H54 (cell line): Measurements from ENCODE around the gene PABPN1.
A peak's percentile ranks its signal among the peaks of the same experiment; 100 is the strongest.

Source experiments
- DNase-seq: peaks from one replicate; pipeline ENCODE4 v3.0.0; 2011; ENCODE audit warnings: low spot score, mixed read lengths; ENCODE audit not compliant: insufficient read length
- FAIRE-seq: peaks from 3 replicates; lab custom pipeline; 2011; peaks lifted over from hg19 to GRCh38; lab: Jason Lieb, UNC
- POLR2A ChIP-seq: IDR thresholded peaks from 2 replicates; pipeline ENCODE4 v1.6.1; 2011; ENCODE audit warnings: low read depth, mild to moderate bottlenecking, low read length

The PABPN1 gene

DNA sequence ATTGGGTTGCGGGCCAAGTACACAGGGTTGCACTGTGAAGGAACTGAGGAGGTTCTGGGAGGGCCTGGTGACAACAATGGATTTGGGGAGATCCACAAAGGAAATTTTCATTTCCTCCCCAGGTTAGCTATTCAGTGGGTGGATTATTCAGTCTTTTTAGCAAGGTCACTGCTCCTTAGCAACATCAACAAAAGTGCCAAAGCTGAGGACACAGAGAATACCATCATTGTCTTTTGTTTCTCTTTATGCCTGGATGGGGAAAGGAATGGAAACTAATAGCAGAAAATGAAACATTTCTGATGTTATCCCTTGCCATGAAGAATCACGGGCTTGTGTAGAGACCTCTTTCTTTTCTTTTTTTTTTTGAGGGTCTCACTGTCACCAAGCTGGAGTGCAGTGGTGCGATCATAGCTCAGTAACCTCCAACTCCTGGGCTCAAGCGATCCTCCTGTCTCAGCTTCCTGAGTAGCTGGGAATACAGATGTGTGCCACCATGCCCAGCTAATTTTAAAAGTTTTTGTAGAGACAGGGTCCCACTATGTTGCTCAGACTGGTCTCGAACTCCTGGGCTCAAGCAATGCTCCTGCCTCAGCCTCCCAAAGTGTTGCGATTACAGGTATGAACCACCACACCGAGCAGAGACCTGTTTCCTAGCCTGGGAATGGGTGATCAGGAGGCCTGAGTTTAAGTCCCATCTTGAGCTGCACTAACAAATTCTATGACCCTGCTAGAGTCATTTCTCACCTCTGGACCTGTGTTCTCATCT lies 25.1 kb upstream of the PABPN1 start:
- DNase-seq = no peak
- FAIRE-seq = no peak
- TF ChIP-seq POLR2A = no peak

DNA sequence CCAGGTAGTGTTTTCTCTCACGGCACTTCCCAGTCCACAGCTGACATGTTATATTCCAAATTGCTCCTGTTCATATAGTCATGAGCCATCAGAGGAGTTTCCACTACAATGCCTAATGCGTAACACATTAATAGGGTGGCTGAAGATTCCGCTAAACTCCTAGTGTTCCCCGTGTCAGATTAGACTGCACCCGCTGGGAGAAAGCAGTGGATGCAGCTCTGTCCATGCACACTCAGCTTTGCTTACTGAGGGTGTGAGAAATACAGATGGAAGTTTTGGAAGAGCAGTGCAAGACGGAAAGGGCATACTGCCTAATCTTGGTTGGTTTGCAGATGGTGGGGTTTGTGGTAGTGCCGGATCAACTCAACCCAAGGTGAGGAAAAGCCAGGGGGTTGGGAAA lies 24.2 kb upstream of the PABPN1 start:
- FAIRE-seq = no peak

DNA sequence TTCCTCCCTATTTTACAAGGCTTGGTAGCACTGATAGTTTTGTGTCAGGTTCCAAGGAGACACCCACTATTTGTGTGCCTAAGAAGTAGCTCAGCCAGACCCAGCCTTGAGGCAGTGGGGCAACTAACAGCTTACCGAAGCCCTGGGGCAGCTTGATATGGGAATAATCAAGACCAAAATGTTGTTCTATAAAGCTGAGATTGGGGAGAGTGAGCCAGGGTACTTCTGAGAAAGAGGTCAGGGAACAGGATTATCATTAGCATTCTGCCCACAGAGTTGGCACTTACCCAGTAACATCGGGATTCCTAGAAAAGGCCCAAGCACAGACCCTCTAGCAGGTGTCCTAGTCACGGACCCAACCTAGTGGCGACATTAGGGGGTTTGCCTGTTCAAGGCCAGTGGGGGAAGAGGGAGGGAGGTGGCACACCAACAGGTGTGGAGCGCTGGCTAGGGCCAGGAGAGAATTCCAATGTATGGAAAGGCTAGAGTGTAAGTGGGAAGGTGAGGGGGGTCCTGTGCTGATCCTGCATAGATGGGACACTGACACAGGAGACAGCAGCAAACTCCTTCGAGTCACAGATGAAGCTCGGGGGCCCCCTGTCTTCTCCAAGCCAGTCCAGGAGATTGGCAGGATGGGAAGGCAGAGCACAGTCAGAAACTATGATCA lies 23.5 kb upstream of the PABPN1 start:
- DNase-seq (no peak), FAIRE-seq (no peak)
- TF ChIP-seq POLR2A = no peak

More for the DNA sequence above, 24.2 kb upstream of the PABPN1 start:
- no peak for TF ChIP-seq POLR2A
- no peak for DNase-seq

DNA sequence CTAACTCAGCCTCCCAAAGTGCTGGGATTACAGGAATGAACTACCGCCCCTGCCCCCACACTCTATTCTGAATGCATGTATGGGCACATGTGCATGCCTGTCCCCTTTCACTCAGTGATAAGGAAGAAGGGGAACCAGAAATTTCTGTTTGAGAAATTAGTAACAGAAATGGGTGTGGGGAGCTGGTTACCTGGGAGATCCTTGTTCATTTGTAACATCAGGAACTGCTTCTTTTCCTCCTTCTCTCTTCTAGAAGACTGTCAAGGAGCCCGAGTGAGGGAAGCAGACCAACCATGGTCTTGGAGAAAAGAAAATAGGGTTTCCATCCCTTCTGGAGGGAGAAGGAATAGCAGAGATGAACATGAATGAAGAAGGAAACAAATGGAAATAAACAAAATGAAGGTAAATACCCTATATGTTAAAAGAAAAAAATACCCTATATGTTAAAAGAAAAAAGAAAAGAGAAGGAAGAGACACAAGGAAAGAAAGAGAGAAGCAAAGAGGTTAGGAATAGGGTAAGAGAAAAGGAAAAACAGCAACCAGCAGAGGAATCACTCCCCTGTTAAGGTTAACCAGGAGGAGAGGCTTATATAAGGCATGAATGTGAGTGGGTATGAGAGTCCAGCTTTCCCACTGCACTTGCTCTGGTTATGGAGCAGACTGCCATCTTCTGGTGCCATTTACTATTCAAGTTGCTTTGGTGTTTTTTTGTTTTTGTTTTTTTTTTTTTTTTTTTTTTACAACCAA lies 21.9 kb upstream of the PABPN1 start:
- DNase-seq (no peak), FAIRE-seq (no peak)
- no peak for TF ChIP-seq POLR2A

DNA sequence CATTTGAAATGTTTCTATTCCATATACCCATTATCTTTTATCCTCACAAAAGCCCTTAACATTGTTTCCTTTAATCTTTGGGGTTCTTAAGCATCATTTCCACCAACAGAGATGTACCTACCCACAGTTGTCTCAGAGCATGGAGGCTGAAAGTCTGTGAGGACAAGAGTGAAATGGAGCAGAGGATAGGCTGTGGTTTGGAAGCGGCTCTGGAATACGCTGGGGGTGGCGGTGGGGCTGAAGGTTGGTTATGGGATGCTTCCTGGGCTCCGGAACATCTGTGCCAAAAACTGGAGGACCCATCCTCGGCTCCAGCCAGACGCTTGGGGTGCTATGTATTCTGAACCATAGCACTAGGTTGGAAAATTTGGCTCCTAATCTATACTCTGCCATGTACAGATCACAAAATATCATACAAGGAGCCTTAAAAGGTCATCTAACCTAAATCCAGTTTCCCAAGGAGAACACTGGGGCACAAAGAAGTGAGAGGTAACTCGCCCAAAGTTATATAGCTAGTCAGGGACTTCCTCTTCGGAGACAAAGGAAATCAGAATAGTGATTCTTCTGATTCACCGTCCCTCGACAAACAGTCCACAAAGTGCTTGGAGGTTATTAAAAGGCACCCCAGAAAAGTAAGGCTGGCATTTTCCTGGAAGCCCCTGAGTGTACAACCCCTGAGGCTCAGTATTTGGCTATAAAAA lies 21.1 kb upstream of the PABPN1 start:
- no peak for TF ChIP-seq POLR2A
- FAIRE-seq = no peak
- no peak for DNase-seq

DNA sequence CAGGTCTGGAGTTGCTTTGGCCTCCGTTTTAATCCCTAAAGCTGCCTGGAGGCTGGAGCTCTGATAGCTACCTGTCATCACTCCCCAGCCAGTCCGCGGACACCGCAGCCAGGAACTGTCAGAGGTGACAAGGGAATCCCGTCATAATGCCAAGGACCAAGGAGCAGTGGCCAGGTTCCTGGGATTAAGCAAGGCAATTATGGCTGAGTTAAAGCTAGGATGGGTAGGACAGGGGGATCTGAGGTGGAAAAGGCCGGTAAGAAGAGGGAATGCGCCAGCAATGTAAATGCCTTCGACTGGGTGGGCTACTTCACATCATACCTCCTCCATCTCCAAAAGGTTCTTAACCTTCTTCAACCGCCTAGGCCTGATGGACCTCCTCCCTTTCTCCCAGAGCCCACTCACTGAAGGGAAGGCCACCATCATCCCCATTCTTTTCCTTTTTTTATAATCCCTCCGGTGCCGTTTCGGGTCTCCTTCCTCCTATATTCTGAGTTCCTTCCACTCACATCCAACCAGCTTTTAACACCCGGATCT lies 20.5 kb upstream of the PABPN1 start:
- no peak for TF ChIP-seq POLR2A
- DNase-seq (peak; percentile 26), FAIRE-seq (no peak)

DNA sequence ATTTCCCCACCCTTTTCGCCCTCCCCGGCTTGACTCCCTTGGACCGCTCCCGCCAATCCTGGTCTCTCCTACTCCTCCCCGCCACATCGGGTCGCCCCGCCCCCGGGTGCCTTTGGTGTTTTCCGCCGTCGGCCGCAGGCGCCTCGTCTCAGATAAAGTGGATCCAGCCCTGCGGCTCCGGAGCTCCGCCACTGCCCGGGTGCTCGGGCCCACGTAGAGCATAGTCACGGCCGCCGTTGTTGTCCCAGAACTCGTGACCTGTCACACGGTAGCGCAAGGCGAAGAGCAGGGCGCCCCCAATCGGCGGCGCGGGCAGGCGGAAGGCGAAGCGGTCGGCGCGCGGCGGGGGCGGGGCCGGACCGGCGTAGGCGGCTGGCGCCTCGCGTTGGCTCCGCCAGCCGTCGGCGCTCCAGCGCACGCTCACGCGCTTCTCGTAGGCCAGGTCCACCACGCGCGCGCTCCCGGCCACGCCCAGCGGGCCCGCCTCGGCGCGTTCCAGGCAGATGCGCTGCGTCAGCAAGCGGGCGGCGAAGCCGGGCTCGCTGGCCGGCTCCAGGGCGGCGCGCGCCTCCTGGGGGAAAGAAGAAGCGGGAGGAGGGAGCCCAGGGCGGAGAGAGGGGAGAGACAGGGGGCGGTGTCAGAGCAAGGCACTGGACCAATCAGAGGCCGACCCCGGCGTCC lies 19.8 kb upstream of the PABPN1 start:
- DNase-seq (peak; percentile 82), FAIRE-seq (peak; percentile 36)
- TF ChIP-seq POLR2A = peak; percentile 48

DNA sequence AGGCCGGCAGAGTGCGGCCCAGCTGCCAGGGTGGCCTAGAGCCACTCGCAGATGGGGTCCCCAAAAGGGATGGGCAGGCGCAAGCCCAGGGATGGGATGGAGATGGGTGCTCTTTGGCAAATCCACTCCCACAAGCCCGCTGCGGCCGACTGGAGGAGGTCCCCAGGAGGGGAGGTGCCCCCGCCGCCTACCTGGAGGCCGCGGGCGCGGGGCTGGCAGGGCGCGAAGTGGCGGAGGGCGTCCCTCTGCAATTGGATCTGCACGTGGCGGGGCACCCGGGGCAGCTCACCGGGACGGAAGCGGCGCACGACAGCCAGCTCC lies 19.3 kb upstream of the PABPN1 start:
- peak; percentile 60 for TF ChIP-seq POLR2A
- FAIRE-seq = no peak
- no peak for DNase-seq

DNA sequence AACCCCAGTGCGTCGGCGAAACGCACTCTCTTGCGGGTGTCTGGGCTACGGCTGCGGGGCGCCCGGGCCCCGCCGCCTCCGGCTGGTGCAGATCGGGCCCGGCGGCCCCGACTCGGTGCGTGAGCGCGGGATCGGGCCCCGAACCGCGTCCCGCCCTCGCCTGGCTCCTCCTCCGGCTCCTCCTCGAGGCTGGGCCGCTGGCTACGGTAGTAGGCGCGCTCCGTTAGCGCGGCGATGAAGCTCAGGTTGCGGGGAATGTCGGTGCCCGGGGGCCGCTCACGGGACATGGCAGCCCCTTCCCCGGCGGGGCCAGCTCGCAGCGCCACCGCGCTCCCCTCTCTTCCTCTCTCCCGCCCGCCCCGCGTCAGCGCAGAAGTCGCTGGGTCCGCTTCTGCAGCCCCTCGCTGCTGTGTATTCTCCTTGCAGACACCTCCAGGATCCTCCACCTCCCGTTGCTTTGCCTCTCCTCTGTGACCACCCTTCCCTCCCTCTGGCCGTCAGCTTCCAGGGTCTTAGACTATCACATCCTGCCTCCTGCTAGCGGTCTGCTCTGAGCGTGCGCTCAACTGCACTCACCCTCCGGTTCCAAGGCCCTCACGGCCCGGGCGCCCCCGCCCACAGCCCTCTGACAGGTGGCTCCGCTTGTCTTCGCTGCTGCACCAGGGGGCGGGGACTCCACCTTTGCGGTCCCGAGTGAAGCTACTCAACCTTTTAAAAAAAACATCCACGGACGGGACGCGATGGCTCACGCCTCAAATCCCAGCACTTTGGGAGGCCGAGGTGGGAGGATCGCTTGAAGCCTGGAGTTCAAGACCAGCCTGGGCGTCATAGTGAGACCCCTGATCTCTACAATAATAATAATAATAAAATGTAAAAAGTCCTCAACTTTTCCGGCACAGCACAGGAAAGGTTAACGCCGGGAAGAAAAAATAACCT lies 18.7 kb upstream of the PABPN1 start, which contains the start of gene PPP1R3E:
TSS of gene PPP1R3E (minus strand) at position 570 of the 936 bp plus-strand sequence. CDS start at position 287, 283 bp downstream.
- TF ChIP-seq POLR2A = peak; percentile 17; the same call in 1 of the 2 replicates
- no peak for FAIRE-seq

DNA sequence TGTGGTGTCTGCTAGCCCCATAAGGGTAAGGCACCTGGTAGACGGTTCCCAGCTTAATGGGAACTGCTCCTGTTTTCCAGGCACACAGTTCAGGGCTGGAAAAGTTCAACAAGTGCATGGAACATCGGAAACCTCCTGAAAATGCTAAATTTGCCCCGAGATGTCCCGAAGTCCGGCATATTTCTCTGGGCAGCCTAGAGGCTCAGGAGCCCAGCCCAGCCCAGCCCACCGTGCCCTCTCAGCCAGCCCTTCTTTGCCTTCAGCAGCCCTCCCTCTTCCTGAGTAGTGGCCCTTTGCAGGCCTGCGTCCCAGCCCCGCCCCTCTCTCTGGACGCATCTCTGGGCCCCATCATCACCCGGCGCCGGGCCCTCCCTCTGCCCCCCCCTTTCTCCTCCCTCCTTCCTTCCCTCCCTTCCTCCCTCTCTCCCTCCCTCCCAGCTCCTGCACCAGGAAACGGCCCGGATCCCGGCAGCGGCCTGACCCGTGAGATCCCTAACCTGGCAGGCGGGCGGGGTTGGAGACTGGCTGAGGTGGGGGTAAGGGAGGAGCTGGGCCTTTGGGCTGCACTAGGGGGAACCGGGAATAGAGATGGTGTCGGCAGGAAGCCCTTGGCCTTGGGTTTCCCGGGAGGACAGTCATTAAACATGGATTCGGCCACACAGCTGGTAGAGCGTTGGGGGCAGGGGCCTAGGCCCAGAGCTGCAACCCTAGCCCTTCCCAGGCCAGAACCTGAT lies 14.7 kb upstream of the PABPN1 start, which contains the start of gene BCL2L2:
TSS of gene BCL2L2 (plus strand) at position 422 of the 734 bp plus-strand sequence. CDS start 935 bp downstream, outside the sequence.
- FAIRE-seq = no peak
- DNase-seq = peak; percentile 42
- peak; percentile 47 for TF ChIP-seq POLR2A

More for the DNA sequence above, 18.7 kb upstream of the PABPN1 start, which contains the start of gene PPP1R3E:
- DNase-seq = peak; percentile 30

DNA sequence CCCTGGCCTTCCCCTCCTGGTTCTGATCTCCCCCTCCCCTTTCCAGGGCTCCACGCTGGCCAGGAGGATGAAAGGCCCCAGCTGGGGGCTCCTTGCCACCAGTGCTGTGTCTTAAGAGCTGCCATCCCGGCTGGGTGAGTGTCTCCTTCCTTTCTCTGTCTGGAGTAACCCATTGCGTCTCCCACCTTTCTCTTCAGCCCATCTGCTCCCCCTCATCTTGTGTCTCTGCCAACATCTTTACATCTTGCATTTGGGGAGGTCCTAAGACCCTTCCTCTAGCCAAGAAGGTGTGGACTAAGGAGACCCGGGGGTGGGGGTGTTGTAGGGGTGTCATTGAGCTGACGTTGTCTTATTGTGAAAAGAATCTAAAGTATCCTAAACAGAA lies 14.1 kb upstream of the PABPN1 start:
- TF ChIP-seq POLR2A = no peak
- DNase-seq (no peak), FAIRE-seq (no peak)
